HT-29 (cell line): ENCODE measurements around the gene CD81. TPM values are rescaled to one million over a fixed set of nuclear protein-coding genes. Genes with fewer than 3 reads are reported as not detected.

ENCODE experiments used
- DNase-seq: peaks from one replicate; pipeline ENCODE4 v3.0.0-alpha.2; 2015; ENCODE audit warnings: low spot score
- total RNA-seq: library from RNA; depleted of rRNA; stranded (reverse); fragments of >200 nt; shearing (Covaris generic); gene quantifications from 2 replicates; pipeline ENCODE4 v1.2.3, GENCODE V29; 2014

The CD81 gene
- total RNA-seq, 1 experiment from 2014 or later = 132 TPM

DNA sequence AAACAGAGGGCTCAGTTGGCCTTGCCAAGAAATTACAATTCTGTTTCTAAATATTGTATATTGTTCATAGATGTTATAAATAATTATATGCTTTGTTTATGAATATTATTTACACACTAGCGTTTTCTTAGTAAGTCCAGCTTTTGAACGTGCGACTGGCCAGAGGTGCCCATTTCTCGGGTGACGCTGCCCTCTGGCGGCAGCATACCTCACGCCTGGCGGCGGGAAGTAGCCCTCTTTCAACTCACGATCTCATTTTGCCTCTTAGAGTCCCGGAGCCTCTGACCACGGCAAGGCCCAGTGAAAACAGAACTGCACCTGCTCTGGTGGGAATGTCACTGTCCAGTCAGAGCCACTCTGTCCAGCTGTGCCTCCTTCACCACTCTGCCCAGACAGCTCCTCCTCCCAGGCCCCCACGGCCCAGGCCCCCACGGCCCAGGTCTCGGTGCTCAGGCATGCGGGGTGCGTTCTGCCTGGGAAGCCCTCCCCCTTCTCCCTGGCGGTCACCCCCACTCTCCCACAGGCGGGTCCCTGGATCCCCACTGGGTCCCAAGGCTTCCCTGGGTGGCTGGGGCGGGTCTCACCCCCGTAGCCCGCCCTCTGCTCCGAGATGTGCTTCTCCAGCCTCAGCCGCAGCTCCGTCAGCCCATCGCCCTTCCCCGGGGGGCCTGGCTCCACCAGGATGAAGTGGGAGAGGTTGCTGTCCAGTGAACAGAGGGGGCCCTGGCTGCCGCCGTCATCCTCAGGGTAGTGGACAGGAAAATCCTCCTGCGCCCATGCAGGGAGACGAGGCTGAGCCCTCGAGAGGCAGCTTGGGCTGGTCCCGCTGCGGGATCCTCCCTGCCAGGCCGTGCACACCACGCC, 42.8 kb downstream of the CD81 start:
- DNase-seq = peak; percentile 88

DNA sequence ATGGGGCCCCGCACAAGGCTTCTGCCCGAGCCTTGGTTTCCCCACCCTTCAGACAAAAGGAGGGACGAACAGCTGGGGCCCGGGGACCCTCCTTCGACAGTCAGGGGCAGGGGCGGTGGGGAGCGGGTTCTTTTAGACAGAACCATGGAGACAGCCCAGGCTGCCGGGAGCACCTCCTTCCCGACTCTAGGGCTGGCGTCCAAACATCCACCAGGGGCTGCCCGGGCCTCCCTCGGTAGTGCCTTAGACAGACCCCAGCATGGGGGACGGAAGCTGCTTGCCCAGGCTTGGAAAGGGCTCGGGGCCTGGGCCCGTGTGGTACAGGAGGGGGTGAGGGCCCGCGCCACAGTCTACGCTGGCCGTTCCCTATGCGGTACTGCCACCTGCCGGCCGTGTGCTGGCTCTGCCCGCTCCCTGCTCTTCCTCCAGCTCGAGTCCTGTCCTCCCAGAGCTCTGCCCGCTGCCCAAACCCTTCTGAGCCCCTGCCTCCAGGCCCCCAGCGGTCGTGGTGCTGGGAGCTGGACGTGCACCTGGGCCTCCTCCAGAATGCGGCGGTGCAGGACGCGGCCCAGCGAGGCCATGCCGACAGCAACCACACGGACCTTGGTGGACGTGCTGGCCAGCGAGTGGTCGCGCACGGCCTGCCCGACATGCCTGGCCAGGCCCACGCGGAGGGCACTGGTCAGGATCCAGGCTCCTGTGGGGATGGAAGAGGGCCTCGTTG, 43.6 kb downstream of the CD81 start:
- peak; percentile 89 for DNase-seq

DNA sequence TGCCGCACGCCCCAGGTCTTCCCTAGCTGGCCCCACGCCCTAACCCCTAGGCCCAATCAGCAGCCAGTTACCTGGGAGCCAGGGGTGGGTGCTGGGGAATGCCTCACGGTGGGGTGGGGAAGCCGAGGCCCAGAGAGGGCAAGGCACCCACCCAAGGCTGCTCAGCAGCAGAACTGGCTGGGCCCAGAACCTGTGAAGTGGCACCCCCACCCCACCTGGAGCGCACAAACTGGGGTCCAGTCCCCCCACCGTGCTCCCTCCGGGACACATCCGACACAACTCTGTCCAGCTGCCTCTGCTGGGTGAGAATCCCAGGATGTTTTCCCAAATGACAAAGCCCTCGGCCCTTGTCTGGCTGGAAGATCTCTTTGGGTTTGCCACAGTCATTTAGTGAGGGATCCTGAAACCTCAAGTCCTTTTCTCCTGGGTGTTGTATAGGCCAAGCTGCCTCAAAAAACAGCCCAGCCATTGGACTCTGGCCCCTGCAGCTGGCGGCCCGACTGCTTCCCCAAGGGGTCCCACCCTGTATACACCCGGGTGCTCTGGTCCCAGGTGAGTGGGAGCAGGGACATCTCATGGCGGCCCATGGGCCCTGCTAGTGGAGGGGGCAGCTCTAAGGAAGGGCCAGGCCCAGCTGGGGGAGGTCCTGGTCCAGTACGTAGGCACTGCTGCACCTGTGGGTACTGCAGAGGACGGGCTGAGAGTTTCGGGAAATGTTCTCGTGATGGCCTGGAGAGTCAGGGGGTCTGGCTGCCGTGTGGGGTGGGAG, 44.3 kb downstream of the CD81 start:
- no peak for DNase-seq

DNA sequence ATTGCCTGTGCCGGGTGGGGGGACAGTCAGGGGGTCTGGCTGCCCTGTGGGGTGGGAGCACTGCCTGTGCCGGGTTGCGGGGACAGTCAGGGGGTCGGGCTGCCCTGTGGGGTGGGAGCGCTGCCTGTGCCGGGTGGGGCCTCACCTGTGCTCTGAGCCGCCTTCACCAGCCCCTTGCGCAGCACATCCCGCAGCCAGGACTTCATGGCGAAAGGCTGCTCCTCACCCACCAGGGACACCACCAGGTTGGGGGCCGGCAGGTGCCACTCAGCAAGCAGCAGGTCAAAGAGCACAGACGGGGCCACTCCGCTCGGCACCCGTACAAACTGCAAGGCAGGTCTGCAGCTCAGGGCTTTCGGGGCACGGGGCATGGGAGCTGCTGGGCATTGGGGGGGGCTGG, 44.9 kb downstream of the CD81 start:
- no peak for DNase-seq

DNA sequence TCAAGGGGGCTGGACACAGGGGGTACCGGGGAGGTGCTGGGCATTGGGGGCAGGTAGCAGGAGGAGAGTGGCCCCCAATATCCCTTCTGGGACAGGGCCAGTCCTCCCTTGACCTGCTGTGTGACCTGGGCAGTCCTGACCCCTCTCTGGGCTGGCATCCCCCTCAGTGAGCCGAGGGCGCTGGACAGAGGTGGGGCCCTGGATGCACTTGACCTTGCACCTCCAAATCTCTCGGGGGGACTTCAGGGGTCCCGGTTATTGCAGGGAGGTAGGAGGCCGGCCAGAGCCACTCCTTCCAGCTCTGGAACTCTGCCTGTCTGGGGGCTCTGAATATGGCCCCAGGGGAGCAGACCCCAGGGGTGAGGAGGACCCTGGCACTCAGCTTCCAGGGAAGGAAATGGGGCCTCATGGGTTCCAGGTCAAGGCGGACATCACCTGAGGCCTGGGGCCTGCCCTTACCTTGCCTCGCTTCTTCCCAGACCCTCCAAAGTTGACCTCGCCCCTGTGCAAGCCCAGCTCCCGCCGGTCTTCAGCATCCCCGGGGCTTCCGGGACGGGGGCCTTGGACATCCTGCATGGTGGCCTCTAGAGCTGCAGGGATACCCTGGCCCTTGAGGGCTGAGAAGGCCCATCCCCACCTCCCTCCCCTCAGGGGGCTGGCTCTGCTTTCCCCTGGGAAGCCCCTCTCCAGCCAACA, 45.5 kb downstream of the CD81 start:
- no peak for DNase-seq

DNA sequence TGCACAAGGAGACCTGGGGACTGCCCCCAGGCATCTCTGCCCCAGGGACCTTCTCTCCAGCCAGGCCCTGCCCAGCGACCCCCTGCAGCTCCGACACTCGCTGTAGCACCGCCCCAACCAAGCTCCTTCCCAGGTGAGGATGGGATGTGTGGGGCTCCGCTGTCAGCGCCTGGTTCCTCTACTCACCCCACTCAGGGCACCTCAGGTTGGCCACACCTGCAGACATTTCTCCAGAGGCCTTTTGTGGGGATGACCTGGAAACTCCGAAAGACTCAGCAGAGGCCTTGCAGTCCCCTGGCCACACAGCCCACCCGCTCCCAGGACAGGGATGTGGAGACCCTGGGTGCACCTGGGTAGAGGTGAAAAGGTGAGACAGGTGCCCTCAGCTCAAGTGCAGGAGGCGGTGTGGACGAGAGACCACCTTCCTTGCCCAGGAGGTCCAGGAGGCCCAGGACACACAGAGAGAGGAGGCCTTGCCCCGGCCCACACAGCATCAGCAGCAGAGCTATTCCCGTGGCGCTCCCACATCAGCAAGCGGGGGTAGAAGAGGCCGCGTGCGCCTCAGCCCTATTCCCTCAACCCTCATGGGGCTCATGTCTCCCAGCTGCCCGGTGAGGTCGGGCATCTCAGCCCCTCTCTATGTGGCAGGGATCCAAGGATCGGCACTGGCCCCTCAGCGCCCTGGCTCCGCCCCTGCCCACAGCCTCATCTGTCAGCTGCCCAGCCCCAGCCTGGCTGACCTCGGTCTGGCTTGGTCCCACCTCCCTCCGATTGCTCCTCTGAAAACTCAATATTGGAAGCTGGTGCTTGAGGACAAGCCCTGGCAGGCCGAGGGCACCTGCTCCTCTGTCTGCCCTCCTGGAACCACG, 46.3 kb downstream of the CD81 start:
- no peak for DNase-seq

DNA sequence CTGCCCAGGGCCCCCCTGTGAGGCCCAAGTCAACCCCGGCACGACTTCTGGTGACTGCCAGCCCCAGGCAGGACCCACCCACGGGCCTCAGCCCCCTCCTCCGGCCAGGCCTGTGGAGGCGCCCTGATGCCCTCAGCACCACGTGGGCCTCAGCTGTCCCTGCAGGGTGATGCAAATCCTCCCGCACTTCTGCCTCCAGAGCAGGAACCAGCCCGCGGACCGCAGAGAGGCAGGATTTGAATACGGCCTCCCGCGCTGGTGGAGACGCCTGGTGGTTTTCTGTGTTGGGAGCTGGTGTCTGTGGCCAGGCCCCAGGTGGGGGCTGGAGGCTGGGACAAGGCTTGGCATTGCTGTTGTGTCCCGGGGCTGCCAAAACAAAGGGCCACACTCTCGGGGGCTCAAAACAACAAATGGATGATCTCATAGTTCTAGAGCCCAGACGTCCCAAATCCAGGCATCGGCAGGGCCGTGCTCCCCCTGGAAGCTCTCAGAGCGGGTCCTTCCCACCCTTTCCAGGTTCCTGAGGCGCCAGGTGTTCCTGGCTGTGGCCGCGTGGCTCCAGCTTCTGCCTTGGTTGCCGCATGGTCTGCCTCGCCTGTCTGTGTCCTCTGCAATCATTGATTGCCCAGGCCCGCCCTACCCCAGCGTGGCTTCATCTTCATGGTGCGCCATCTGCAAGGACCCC, 47.8 kb downstream of the CD81 start:
- no peak for DNase-seq

DNA sequence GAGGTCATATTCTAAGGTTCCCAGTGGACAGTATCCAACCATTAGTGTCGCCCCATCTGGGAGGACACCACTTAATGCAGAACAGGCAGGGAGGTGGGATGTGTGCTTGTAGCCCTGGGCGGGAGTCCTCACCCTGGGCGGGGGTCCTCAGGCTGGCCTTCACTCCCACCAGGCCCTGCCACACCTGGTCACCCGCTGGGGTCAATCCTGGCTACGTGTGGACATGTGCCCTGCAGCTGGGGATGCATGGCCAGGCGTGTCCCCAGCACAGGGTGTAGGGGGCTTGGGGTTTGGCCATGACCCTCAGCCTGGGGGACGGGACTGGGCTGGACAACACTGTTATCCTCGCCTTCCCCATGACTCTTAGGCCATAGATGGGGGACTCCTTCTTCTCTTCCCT, 48.4 kb downstream of the CD81 start:
- DNase-seq = no peak

DNA sequence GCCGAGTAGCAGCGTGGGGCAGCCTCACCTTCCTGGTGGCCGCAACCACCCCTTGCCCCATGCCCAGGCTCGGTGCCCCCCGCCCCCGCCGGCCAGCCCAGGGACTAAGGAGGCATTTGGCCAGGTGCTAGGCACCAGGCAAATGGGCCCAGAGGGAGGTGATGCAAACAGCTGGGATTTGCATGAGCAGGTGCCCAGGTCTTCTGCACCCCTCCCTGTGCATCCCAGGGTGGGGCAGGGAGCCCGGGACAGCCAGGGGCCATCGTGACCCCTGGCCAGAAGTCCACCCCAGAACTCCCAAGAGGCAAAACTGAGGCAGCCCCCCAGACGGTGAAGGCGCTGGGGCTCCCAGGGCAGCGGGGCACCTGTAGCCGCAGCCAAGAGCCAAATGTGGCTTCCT, 49.1 kb downstream of the CD81 start:
- no peak for DNase-seq

DNA sequence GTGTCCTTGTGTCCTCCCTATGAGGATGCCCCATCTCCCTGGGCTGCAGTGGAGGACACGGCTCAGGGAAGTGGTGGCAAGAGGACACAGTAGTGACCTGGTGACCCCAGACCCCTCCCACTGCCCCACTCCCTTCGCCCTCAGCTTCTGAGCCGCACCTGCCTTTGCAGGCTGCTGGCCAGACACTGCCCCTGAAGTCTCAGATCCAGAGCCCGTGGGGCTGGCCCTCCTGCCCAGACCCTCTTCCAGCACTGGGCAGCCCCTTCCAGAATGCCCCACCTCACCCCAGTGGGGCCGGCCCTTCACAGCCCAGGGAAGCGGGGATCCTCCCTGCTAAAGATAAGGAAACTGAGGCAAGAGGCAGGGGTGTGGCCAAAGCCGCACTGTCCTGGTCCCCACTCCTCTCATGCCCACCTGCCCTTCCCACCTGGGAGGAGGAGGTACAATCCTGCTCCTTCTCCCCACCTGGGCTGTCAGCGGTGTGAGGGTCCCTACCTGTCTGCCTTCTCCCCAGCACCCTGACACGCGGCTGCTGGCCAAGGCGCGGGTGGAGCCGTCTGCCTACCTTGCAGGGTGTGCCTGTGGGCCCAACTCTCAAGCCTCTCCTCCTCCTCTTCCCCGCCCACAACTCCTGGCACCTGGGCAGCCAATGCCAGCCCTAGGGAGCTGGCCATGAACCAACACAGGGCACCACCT, 49.9 kb downstream of the CD81 start:
- peak; percentile 60 for DNase-seq

DNA sequence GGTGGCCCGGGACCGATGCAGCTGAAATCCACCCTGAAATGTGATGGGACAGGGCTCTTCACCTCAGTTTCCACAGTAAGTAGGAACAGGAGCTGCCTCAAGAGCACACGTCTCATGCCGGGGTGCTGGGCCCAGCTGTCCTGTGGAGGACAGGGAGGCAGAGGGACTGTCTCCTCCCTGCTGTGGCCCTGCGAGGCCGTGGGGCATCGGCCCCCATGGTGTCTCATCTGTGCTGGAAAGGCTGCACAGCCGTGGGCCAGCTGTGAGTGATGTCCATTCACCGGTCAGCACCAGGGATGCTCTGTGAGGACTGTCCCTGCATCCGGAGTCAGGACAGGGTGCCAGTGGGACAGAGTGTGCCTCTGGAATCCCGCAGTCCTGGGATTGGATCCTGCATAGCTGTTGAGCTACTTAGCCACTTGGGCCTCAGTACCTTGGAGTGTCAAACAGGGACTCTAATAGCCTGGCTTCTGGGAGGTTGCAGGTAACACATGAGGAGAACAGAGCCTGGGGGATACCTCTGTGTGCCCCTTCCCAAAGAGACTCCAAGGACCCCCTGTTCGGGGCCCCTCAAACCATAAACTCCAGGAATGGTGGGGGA, 50.7 kb downstream of the CD81 start:
- no peak for DNase-seq

DNA sequence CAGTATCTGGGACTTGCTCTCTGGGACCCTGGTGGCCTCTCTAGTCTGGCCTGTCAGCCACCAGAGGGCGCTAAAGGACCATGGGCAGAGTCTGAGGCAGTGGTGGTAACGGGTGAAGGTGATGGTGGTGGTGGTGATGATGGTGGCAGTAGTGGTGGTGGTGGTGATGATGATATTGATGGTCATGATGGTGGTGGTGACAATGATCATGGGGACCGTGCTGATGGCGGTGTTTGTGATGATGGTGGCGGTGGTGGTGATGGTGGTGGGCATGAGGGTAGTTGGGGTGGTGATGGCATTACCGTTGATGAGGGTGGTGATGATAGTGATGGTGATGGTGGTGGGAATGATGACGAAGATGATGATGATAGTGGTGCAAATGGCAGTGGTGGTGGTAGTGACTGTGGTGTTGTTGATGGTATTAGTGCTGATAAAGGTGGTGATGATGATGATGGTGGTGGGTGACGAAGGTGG, 51.2 kb downstream of the CD81 start:
- peak; percentile 88 for DNase-seq

DNA sequence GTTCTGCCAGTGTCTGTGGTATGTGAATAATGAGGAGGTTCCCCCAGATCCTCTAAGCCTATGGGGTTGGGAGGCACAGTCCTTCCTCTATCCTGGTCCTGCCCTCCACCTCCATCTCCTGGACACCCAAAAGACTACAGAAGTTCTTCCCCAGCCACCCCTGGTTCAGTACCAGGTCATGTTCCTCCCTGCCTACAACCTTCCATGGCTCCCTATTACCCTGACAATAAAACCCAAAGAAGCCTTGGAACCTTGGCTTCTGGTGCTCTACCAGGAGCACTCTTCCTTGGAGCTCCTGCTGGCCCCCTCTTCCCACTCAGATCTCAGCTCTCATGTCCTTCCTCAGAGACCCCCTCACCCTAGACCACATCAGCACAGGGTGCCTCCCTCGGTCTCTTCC, 54.3 kb downstream of the CD81 start:
- no peak for DNase-seq

DNA sequence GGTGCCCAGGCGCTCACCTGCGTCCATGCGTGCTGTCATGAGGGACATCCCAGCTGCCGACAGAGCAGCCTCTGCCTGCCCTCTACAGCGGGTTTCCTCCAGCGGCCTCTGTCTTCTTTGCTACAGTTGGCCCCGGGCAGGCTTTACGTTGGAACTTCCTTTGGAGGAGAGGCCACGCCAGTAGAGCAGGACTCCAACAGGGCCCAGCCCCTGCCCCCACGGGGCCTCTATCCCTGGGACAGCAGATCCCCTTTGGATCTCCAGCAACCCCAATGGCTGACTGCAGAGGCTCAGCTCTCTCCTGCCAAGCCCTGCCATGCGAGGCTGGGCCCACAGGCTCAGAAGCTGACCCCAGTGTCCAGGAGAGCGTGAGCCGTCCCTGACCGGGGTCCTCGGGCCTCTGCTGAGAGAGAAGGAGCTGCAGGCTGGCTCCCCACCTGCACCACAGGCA, 55.1 kb downstream of the CD81 start:
- no peak for DNase-seq

DNA sequence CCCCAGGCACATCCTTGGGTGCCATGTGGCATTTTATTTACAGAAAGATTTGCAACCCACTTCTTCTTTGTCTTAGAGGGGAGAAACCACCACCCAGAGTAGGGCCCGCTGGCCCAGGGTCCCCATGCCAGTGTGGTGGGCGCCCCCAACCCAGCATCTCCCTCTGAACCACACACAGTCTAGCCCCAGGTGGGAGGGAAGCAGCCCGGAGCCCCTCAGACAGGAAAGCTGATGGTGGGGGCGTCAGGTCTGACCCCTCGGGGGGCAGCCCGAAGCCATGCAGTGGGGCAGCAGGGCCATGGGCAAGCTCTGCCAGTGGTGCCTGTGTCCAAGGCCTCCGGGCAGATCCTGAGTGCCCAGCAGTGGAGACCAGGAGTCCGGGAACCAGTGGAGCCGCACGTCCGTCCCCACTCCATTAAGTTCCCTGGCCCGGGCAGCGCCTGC, 55.5 kb downstream of the CD81 start:
- DNase-seq = no peak

DNA sequence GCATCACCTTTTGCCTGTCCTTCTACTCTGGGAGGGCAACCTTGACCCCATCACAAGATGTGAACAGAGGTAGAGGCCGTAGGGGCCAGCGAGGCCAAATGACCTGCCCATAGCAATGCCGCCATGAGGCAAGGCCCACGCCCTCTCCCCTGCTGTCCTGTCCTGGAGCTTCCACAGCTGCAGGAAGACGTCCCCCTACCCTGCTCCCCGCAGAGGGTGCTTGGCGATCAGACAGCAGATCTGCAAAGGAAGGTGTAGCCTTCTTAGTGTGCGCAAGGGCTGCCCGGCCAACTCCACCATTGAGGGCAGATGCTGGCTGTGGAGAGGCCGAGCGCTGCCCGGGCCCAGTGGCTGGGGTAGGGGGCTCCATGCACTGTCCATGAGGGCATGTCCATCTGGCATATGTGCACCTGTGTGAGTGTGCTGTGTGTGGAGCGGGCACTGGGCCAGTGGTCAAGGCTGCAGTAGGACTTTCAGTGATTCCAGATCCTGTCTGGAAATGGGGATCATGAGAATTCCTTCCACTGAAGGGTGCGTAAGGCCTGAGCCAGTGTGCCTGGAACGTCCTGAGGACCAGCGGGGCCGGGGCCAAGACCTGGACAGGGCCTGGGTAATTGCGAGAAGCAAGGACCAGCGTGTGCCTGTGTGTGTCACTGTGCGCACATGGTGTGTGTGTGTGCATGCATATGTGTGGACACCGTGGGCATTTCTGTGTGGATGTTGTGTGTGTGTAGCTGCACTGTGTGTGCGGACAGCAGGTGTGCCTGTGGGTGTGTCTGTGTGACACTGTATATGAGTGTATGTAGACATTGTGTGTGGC, 56.2 kb downstream of the CD81 start:
- no peak for DNase-seq

DNA sequence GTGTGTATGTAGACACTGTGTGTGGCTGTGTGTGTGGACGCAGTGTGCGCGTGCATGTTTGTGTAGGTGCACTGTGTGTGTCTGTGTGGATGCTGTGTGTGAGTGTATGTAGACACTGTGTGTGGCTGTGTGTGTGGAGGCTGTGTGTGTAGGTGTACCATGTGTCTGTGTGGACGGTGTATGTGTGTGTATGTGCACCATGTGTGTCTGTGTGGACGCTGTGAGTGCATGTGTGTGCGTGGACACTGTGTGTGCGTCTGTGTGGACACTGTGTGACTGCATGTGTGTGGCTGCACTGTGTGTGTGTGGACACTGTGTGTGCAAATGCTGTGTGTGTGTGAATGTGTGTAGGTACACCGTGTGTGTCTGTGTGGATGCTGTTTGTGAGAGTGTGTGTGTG, 56.9 kb downstream of the CD81 start:
- DNase-seq = no peak
